ENCODE data around the gene INPP5D.
"Not testable (repeated sequence)": the region's sequence is repeated elsewhere in the genome, so short reads cannot be mapped to it uniquely, and the experiment has no call there.

Gene INPP5D

GRCh38 chr2:233051241-233052149, 8.6 kb upstream of the INPP5D start:
- in situ Hi-C loops (cut with HindIII; ENCODE audit: low sequenced_read_pairs): no loop called here

- in situ Hi-C loops (cut with HindIII; ENCODE audit: low sequenced_read_pairs): not testable (repeated sequence)
These were observed 7.6 kb upstream of the INPP5D start for GRCh38 chr2:233052517-233052916.

- in situ Hi-C loops (cut with HindIII; ENCODE audit: low sequenced_read_pairs): no loop called here
These were observed 6.0 kb upstream of the INPP5D start for GRCh38 chr2:233053928-233054784.

GRCh38 chr2:233055362-233055761, 4.8 kb upstream of the INPP5D start:
- in situ Hi-C loops (cut with HindIII; ENCODE audit: low sequenced_read_pairs): no loop called here

- in situ Hi-C loops (cut with HindIII; ENCODE audit: low sequenced_read_pairs): no loop called here
These were observed 3.1 kb upstream of the INPP5D start for GRCh38 chr2:233056961-233057605.

GRCh38 chr2:233058717-233059546, 1.2 kb upstream of the INPP5D start:
- in situ Hi-C loops (cut with HindIII; ENCODE audit: low sequenced_read_pairs): no loop called here

GRCh38 chr2:233059547-233059796, 670 bp upstream of the INPP5D start:
- in situ Hi-C loops (cut with HindIII; ENCODE audit: low sequenced_read_pairs): no loop called here

GRCh38 chr2:233060501-233060979, 398 bp downstream of the INPP5D start:
- in situ Hi-C loops (cut with HindIII; ENCODE audit: low sequenced_read_pairs): no loop called here

- in situ Hi-C loops (cut with HindIII; ENCODE audit: low sequenced_read_pairs): no loop called here
These were observed 943 bp downstream of the INPP5D start for GRCh38 chr2:233060980-233061590.

GRCh38 chr2:233061591-233062450, 1.7 kb downstream of the INPP5D start:
- in situ Hi-C loops (cut with HindIII; ENCODE audit: low sequenced_read_pairs): no loop called here

GRCh38 chr2:233062451-233062850, 2.3 kb downstream of the INPP5D start:
- in situ Hi-C loops (cut with HindIII; ENCODE audit: low sequenced_read_pairs): no loop called here

GRCh38 chr2:233062946-233063268, 2.8 kb downstream of the INPP5D start:
- in situ Hi-C loops (cut with HindIII; ENCODE audit: low sequenced_read_pairs): no loop called here

- in situ Hi-C loops (cut with HindIII; ENCODE audit: low sequenced_read_pairs): no loop called here
These were observed 3.3 kb downstream of the INPP5D start for GRCh38 chr2:233063269-233063975.

- in situ Hi-C loops (cut with HindIII; ENCODE audit: low sequenced_read_pairs): no loop called here
These were observed 3.9 kb downstream of the INPP5D start for GRCh38 chr2:233063976-233064411.

- in situ Hi-C loops (cut with HindIII; ENCODE audit: low sequenced_read_pairs): no loop called here
These were observed 4.5 kb downstream of the INPP5D start for GRCh38 chr2:233064530-233065199.

- in situ Hi-C loops (cut with HindIII; ENCODE audit: low sequenced_read_pairs): not testable (repeated sequence)
These were observed 5.1 kb downstream of the INPP5D start for GRCh38 chr2:233065200-233065589.

GRCh38 chr2:233065954-233066470, 5.9 kb downstream of the INPP5D start:
- in situ Hi-C loops (cut with HindIII; ENCODE audit: low sequenced_read_pairs): no loop called here

Data from DLD1 (cell line).